Activated effector memory CD4-positive, alpha-beta T cell treated with Interleukin-2 at 50 U/mL for 16 hours (primary cell): ENCODE results near the gene OTOG.

ENCODE experiments used
- DNase-seq: peaks from one replicate; pipeline ENCODE4 v3.0.0-alpha.2; 2020

OTOG gene

DNA sequence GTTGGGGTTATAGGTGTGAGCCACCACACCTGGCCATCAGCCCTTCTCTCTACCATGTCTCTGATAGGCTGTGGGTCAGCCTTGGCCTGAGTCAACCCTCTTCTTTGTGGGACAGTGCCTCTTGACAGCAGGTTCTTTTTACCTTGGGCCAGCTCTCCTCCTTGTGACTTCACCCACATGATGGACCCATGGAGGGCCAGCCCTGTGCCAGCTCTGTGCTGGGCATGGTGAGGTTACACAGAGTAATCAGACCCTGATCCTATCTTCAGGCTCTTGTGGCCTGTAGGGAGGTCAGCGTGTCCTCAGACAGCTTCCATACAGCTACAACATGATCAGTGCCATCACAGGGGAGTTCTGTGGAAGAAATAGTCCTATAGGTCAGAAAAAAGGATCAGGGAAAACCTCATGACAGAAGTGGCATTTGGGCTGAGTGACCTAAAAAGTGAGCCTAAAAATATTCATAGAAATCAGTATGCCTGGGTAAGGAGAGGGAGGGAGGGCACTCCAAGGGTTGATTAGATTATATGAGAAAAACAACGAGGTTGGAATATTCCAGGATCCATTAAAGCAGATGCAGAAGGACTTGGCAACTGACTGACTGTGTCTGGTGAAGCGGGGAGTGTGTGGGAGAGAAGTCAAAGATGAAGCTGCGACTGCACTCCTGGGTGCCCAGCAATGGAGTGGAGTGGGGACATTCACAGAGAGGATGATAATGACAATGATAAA lies 17.1 kb downstream of the OTOG start:
- no peak for DNase-seq

GRCh38 chr11:17564687-17565042 lies 17.6 kb downstream of the OTOG start:
- DNase-seq = no peak

DNA sequence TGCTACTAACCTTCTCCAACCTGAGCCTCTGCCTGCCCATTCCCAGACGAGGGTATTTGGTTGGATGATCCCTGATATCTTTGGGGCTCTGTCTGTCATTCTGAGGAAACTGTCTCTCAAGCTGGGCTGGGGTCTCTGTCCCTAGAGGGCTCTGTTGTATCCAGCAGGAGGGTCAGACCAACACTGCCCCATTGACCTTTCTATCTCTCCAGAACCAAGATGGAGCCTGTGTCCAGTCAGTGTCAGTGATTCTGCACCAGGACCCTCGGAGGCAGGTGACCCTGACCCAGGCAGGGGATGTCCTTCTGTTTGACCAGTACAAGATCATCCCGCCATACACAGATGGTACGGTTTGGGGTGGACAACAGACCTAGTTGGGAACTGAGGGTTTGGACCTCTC lies 21.9 kb downstream of the OTOG start:
- no peak for DNase-seq

DNA sequence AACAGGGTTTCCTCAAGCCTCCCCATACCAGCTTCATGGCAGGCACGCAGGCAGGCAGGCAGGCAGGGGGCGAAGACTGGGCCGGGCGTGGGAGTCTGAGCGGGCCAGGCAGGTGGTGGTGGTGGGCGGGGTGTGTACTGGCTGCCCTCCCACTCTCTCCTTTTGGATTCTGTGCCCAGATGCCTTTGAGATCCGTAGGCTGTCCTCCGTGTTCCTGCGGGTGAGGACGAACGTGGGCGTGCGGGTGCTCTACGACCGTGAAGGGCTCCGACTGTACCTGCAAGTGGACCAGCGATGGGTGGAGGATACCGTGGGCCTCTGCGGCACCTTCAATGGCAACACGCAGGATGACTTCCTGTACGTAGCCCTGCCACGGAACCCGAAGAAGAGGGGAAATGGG lies 23.0 kb downstream of the OTOG start:
- DNase-seq = no peak

DNA sequence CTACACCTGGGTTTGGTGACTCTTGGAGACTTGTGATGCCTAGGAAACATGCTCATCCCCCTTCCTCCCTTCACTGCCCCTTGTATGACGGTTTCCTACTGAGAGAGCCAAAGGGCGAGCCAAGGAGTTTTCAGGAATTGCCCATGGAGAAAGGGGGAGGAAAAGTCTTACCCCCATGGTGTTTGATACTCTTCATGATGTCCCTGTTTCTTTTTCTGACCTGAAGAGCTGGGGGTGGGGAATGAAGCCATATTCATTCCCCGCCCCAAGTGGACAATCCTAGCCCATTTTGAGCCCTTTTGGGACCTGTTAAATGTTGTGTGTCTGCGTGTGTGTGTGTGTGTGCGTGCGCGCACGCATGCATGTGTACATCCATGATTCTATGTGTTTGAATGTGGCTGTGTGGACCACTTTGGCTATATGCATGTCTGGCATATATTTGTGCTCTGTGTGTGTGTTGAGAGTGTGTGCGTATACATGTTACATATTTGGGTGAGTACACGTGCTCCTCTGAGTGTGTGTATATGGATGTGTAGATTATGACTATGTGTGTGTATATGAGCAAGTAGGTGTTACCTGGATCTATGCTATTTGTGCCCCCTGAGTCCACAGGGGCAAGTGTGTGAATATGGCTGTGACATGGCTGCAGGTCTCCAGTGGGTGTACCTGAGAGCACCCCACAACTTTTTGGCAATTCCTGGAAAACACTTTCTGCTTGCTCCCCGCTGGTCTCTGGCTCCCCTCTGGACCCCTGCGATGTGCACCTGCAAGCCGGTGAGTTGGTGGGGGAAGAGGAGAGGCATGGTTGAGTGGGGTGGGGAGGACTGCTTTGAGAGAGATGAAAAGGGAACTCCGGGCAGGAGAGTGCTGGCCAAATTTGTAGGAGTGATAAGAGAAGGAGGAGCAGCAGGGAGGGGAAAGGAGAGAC lies 24.6 kb downstream of the OTOG start:
- no peak for DNase-seq

DNA sequence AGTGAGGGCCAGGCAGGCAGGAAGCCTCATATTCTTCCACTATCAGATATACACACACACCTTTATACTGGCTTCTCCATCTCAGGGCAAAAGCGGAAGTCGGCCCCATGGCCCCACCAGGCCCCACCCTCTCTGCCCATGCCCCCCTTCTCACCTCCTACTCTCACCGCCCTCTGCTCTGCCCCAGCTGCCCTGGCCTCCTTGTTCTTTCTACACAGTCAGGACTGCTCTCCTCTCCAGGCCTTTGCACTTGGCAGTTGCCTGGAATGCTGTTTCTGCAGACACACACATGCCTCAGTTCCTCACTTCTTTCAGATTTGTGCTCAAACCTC lies 25.3 kb downstream of the OTOG start:
- DNase-seq = no peak

GRCh38 chr11:17572791-17573460 lies 25.9 kb downstream of the OTOG start:
- DNase-seq = no peak

DNA sequence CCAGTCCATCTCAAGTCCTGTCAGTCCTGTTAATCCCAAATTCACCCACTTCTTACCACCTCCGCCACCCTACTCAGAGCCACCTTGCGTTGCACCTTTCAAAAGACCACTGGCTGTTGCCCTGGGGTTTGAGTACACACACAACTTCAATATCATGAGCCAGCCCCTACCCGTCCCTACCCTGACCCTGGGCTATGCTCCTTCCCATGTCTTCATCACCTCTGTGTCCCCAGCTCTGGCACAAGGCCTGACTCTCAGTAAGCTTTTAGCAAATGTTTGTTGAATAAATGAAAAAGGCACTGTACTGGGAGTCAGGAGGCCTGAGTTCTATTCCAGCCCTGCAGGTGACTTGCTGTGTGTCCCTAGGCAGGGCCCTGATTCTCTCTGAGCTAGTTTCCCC lies 26.5 kb downstream of the OTOG start:
- DNase-seq = no peak

- no peak for DNase-seq
These were observed 27.4 kb downstream of the OTOG start for GRCh38 chr11:17574141-17575091.

DNA sequence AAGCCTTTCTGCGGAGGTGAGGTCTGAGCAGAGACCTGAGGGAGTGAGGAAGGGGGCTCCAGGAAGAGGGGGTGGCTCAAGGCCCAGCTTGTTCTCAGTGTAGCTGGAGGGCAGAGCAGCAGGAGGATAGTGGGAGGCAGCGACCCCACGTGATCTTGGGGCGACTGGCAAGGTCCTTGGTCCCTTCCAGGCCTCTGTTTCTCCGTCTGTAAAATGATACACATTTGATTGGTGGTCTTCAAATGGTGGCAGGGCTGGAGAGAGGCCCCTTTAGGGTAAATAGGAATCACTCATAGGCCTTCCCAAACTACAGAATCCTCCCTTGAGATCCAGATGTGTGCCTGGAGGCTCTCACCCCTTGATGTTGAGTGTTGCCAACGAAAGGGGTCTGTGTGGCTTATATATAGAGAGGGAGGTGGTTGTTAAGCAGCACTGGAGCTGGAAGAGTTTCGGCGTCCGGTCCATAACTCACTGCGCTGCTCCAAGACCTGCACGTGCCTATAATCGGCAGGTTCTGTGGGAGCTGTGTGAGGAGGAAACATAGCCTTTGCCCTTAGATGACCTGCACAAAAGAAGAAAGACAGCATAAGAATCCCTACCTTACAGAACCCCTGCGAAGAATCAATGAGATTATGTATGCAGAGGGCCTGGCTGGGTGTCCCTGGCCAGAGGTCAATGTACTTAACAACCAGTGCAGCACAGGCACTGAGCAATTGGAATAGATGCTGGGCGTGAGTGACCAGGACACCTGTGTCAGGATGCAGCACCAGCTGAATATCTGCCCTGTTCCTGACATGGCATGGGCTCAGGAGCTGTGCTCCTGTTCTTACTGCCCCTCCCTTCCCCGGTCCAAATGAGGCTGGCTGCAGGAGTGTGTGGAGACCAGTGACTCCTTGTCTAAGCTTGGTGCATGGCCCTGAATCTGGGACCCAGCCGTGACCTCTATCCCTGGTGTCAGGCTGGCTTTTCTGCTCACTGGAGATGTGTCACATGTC lies 28.7 kb downstream of the OTOG start:
- DNase-seq = no peak

DNA sequence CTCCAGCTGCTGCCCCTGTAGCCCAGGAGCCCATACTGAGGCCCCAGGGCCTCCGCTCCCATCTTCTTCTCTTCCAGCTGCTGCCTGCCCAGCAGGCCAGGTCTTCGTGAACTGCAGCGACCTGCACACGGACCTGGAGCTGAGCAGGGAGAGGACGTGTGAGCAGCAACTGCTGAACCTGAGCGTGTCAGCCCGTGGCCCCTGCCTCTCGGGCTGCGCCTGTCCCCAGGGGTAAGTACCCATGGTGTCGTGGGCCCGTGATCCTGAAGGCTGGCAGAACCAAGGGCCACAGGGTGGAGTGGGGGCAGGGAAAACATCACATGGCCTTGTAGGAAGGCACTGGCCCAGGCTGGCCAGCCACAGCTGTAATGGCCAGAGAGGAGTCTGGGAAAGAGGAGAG lies 31.2 kb downstream of the OTOG start:
- no peak for DNase-seq

DNA sequence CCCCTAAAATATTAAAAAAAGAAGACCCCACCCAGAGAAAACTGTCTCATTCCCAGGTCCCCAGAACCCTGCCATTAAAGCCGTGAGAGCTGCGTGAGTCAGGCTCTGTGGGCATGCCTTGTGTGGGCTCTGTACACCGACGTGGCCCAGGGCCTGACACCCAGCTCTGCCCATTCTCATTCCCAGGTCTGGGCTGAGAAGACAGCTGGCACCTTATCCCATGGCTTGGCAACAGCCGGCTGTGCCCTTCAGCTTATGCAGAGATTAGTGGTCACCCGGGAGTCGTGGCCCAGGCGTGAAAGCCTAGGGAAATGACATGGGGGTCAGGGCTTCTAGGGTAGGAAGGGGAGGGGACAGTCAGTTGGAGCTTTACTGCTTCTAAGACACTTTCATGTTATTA lies 31.9 kb downstream of the OTOG start:
- DNase-seq = no peak

GRCh38 chr11:17579451-17579850 lies 32.4 kb downstream of the OTOG start:
- DNase-seq = no peak

DNA sequence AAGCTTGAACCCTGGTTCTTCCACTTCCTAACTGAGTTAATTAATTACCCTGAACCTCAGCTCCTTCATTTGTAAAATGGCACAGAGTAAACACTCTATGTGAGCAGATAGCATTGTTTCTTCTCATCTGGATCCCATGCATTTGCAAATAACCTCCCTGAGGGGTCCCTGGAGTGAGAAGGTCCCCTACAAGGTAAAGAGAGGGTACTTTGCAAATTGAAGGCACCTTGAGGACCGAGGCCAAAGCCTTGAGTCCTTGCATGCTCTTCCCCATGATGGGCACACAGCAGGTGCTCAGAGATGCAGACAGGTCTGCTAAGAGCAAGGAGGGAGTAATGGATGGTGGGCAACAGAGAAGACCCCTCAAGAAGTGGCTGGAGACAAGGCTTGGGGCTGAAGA lies 33.2 kb downstream of the OTOG start:
- DNase-seq = no peak

GRCh38 chr11:17581036-17581731 lies 34.1 kb downstream of the OTOG start:
- no peak for DNase-seq

- DNase-seq = no peak
These were observed 34.6 kb downstream of the OTOG start for GRCh38 chr11:17581732-17582053.

GRCh38 chr11:17585911-17586695 lies 39.0 kb downstream of the OTOG start:
- DNase-seq = no peak

- DNase-seq = no peak
These were observed 41.1 kb downstream of the OTOG start for GRCh38 chr11:17588166-17588565.

DNA sequence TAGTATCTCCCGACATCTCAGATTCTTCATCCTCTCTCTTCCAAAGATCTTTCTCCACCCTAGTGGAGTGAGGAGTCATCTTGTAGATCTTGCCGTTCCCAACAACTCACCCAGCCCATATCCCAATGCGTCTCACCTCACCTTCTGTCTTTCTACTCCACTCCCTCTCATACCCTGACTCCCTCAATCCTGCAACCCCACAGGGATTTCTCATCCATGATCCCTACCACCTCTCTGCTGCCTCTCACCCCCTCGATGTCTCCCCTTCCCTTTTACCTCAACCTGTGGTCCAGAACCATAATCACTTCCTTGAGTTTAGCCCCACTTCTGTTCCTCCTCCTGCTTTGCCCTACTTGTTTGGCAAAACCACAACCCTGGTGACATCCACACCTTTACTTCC lies 41.7 kb downstream of the OTOG start:
- no peak for DNase-seq

DNA sequence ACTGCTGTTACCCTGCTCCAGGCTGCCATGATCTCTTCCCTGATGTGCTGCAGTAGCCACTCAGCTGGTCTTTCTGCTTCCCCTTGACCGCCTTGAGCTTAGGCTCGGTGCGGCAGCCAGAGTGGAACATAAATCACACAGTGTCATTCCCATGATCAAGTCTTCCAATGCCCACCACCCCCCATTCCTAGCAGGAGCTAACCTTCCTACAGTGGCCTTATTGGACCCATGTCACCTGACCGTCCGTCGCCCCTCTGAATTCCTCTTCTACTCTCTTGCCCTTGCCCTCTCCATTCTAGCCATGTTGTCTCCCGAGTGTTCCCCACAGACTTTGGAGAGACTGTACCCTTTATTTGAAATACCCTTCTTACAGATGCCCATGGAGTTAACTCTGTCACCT lies 43.4 kb downstream of the OTOG start:
- DNase-seq = no peak
